HG03196 (cell line): Measurements from ENCODE around the gene STPG4.

ENCODE experiments used
- ATAC-seq: cut with Tn5 transposase; IDR thresholded peaks from one replicate; pipeline ENCODE4 v1.9.1; 2021; ENCODE audit not compliant: unreplicated experiment

STPG4 gene

DNA sequence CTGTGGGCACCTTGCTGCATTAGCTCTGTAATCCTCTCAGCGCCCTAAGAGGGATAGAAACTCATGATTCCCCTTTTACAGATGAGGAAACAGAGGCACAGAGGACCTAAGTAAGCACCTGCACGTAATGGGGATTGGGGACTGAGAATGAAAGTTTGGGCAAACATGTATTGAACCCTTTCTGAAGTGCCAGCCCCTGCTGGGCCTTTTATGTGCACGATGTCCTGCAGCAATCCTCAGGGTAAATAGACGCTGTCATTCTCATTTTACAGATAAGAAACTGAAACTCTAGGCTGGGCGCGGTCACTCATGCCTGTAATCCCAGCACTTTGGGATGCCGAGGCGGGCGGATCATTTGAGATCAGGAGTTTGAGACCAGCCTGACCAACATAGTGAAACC lies 117.4 kb downstream of the STPG4 start:
- ATAC-seq = no peak
